ENCODE data around the gene ANKRD31.
"Not testable (repeated sequence)": the region's sequence is repeated elsewhere in the genome, so short reads cannot be mapped to it uniquely, and the experiment has no call there.

Gene ANKRD31

DNA sequence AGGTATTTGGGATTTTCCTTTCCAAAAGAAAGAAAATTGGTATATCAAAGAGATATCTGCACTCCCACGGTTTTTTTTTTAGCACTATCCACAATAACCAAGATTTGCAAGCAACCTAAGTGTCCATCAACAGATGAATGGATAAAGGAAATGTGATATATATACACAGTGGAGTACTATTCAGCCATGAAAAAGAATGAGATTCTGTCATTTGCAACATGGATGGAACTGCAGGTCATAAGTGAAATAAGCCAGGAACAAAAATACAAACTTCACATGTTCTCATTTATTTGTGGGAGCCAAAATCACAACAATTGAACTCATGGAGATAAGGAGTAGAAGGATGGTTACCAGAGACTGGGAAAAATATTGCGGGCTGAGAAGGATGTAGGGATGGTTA is 9.8 kb downstream of the ANKRD31 start:
- H3K4me3 ChIP-seq (ENCODE audit: low read depth, low read length), result no peak overlapping the region
- TF ChIP-seq, protein P1, sequence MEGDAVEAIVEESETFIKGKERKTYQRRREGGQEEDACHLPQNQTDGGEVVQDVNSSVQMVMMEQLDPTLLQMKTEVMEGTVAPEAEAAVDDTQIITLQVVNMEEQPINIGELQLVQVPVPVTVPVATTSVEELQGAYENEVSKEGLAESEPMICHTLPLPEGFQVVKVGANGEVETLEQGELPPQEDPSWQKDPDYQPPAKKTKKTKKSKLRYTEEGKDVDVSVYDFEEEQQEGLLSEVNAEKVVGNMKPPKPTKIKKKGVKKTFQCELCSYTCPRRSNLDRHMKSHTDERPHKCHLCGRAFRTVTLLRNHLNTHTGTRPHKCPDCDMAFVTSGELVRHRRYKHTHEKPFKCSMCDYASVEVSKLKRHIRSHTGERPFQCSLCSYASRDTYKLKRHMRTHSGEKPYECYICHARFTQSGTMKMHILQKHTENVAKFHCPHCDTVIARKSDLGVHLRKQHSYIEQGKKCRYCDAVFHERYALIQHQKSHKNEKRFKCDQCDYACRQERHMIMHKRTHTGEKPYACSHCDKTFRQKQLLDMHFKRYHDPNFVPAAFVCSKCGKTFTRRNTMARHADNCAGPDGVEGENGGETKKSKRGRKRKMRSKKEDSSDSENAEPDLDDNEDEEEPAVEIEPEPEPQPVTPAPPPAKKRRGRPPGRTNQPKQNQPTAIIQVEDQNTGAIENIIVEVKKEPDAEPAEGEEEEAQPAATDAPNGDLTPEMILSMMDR (IDR thresholded peaks at IDR 0.05; ENCODE audit: low read depth, low read length, missing control alignments), result no peak
- no peak for DNase-seq (ENCODE audit: low read depth)

DNA sequence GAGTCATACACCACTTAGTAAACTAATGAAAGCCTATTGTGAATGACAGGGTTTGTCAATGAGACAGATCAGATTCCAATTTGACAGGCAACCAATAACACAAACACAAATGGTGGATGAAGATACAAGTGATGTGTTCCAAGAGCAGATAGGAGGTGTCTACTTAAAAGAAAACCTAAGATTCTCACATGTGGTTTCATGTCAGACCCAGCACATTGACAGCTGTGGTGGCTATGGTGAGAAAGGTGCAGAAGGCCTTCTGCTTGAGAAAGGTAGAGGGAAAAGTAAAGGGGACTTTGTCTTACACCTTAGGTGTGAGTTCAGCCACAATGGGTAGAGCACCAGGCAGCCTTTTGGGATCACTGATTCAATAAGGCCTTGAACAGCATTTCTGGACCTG is 11.2 kb downstream of the ANKRD31 start:
- no peak for DNase-seq (ENCODE audit: low read depth)
- TF ChIP-seq, protein P1 (IDR thresholded peaks at IDR 0.05; ENCODE audit: low read depth, low read length, missing control alignments), result no peak
- no peak overlapping the region for H3K4me3 ChIP-seq (ENCODE audit: low read depth, low read length)

DNA sequence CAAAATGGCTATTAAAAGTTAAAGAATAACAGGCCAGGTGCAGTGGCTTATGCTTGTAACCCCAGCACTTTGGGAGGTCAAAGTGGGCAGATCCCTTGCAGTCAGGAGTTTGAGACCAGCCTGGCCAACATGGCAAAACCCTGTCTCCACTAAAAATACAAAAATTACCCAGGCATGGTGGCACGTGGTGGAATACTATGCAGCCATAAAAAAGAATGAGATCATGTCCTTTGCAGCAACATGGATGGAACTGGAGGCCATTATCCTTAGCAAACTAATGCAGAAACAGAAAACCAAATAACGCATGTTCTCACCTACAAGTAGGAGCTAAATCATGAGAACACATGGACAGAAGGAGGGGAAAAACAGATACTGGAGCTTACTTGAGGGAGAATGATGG is 15.9 kb downstream of the ANKRD31 start:
- not testable (repeated sequence) for H3K4me3 ChIP-seq (ENCODE audit: low read depth, low read length); DNase-seq (ENCODE audit: low read depth)

DNA sequence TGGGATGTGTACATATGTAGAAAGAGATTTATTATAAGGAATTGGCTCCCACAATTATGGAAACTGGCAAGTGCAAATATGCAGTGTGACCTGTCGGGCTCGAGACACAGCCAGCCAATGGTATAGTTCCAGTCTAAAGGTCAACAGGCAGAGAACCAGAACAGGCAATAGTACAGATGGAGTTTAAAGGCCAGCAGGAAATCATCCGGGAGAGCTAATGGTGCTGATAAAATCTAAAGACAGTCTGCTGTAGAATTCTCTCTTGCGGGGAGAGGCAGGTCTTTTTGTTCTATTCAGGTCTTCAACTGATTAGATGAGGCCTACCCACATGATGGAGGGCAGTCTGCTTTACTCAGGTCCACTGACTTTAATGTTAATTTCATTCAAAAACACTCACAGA is 21.8 kb downstream of the ANKRD31 start:
- no peak overlapping the region for H3K4me3 ChIP-seq (ENCODE audit: low read depth, low read length)
- TF ChIP-seq, protein P1 (IDR thresholded peaks at IDR 0.05; ENCODE audit: low read depth, low read length, missing control alignments), result no peak
- no peak for DNase-seq (ENCODE audit: low read depth)

DNA sequence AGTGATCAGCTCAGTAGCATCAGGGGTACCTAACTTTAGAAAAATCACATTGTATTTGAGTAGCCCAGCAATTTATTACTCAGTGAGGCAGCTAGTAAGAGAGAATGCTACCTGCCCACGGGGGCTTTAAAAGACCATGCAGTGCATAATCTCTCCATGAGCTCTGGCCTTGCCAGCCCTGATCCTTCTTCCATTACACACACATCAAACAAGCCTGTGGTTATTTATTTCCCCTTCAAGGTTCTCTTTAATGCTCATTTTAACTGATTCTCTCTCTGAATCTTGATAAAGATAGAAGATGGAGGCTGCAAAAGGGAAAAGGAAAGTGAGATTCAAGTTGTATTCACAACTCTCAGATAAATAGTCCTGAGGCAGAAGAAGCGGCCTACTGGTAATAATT is 22.3 kb downstream of the ANKRD31 start:
- TF ChIP-seq, protein P1 (IDR thresholded peaks at IDR 0.05; ENCODE audit: low read depth, low read length, missing control alignments), result no peak
- no peak overlapping the region for H3K4me3 ChIP-seq (ENCODE audit: low read depth, low read length)
- no peak for DNase-seq (ENCODE audit: low read depth)

DNA sequence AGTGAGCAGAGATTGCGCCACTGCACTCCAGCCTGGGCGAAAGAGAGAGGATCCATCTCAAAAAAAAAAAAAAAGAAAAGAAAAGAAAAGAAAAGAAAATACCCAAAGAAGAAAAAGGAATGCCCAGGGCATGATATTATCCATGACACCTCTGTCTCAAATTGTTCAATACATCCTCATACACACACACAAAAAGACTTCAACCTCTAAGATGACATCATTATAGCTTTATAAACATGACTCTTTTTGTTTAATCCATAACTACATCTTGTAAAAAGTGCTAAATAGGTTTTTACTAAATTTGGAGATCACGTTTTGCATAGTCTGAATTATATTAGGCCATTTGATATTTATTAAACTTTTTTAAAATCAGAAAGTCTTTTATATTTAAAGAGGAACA is 33.1 kb downstream of the ANKRD31 start:
- TF ChIP-seq, protein P1 (IDR thresholded peaks at IDR 0.05; ENCODE audit: low read depth, low read length, missing control alignments), result no peak
- H3K4me3 ChIP-seq (ENCODE audit: low read depth, low read length), result no peak overlapping the region
- DNase-seq (ENCODE audit: low read depth), result no peak

DNA sequence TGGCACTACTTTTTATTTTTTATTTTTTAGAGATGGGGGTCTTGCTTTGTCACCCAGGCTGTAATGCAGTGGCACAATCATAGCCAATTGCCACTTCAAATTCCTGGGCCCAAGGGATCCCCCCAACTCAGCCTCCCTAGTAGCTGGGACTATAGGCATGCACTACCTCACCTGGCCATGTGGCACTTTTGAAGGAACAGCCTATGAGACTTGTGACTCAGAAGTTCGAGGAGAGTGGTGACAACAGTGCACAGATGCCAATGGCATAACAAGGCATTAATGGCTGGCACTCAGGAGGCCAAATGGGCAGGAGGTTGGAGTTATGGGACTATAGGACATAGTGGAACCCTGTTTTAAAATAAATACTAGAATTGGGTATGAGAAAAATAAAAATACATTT is 33.7 kb downstream of the ANKRD31 start:
- TF ChIP-seq, protein P1 (IDR thresholded peaks at IDR 0.05; ENCODE audit: low read depth, low read length, missing control alignments), result peak; percentile 8
- H3K4me3 ChIP-seq (ENCODE audit: low read depth, low read length), result no peak overlapping the region
- no peak for DNase-seq (ENCODE audit: low read depth)

DNA sequence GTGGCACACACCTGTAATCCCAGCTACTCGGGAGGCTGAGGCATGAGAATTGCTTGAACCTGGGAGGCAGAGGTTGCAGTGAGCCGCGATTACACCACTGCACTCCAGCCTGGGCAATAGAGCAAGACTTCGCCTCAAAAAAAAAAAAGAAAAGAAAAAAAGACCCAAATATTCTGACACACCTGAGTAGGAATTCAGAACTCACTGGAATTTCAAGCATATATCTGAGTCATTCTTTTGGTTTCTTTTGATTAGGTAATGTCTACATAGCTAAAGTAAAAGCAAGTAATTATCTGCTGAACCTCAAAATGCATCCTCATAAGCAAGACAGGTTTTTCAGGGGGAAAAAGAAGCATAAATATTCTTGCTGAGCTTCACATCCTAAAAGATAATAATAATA is 35.9 kb downstream of the ANKRD31 start:
- TF ChIP-seq, protein P1 (IDR thresholded peaks at IDR 0.05; ENCODE audit: low read depth, low read length, missing control alignments), result no peak
- no peak overlapping the region for H3K4me3 ChIP-seq (ENCODE audit: low read depth, low read length)
- DNase-seq (ENCODE audit: low read depth), result no peak
